Progenitor cell of endocrine pancreas (in vitro differentiated cells): ENCODE measurements around the gene SRCAP. TPM values are rescaled to one million over a fixed set of nuclear protein-coding genes. Genes with fewer than 3 reads are reported as not detected.
A peak's percentile ranks its signal among the peaks of the same experiment; 100 is the strongest.

ENCODE experiments used
- DNase-seq: peaks from one replicate; pipeline ENCODE4 v3.0.0; 2021; ENCODE audit warnings: low spot score; ENCODE audit not compliant: unreplicated experiment
- H3K27ac Mint-ChIP-seq: 2 replicates; pipeline ENCODE4 v1.8.0; 2021; ENCODE audit warnings: mild to moderate bottlenecking, moderate library complexity, mixed read lengths
- H3K27me3 Mint-ChIP-seq: 2 replicates; pipeline ENCODE4 v1.8.0; 2021; ENCODE audit warnings: mixed read lengths
- H3K36me3 Mint-ChIP-seq: 2 replicates; pipeline ENCODE4 v1.8.0; 2022; ENCODE audit warnings: mixed read lengths; ENCODE audit not compliant: insufficient read depth
- H3K4me1 Mint-ChIP-seq: 2 replicates; pipeline ENCODE4 v1.8.0; 2021; ENCODE audit warnings: low read depth, mixed read lengths
- H3K4me3 Mint-ChIP-seq: 2 replicates; pipeline ENCODE4 v1.8.0; 2021; ENCODE audit warnings: low read depth, mild to moderate bottlenecking, moderate library complexity, mixed read lengths
- H3K9me3 Mint-ChIP-seq: 2 replicates; pipeline ENCODE4 v1.8.0; 2021; ENCODE audit warnings: low read depth, mixed read lengths
- total RNA-seq: library from RNA; stranded (reverse); gene quantifications from 2 replicates; pipeline ENCODE4 v1.2.1, GENCODE V29; 2021
- TF ChIP-seq, protein P1 (sequence below): fragments of 200-600 bp; sonication (generic); IDR thresholded peaks from one replicate; pipeline ENCODE4 v1.5.0; 2021; ENCODE audit warnings: antibody characterized with exemption, mild to moderate bottlenecking; ENCODE audit not compliant: unreplicated experiment

Gene SRCAP
- total RNA-seq, 1 donor from 2014 or later: 104 TPM

DNA sequence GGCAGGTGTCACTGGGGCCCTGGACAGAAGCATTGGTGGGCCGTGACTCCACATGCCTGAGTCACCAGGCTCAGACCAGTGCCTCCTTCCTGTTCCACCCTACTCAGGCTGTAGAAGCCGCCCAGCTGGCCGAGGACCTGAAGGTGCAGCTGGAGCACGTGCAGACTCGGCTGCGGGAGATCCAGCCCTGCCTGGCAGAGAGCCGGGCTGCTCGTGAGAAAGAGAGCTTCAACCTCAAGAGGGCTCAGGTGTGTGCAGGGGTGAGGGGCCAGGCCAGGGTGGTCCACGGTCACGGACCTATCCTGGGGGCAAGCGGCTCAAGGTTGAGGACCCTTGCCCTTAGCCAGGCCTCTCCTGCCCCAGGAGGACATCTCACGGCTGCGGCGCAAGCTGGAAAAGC lies 72.8 kb downstream of the SRCAP start:
- Mint-ChIP-seq H3K9me3 (no peaks in the 10 kb centered on the region), H3K4me3 (no peak overlapping the region), H3K36me3 (peaks cover 17% of the 10 kb centered on the region), H3K27ac (peak overlapping the region; percentile 77), H3K4me1 (peaks cover 6% of the 10 kb centered on the region), H3K27me3 (no peaks in the 10 kb centered on the region)
- TF ChIP-seq, protein P1, sequence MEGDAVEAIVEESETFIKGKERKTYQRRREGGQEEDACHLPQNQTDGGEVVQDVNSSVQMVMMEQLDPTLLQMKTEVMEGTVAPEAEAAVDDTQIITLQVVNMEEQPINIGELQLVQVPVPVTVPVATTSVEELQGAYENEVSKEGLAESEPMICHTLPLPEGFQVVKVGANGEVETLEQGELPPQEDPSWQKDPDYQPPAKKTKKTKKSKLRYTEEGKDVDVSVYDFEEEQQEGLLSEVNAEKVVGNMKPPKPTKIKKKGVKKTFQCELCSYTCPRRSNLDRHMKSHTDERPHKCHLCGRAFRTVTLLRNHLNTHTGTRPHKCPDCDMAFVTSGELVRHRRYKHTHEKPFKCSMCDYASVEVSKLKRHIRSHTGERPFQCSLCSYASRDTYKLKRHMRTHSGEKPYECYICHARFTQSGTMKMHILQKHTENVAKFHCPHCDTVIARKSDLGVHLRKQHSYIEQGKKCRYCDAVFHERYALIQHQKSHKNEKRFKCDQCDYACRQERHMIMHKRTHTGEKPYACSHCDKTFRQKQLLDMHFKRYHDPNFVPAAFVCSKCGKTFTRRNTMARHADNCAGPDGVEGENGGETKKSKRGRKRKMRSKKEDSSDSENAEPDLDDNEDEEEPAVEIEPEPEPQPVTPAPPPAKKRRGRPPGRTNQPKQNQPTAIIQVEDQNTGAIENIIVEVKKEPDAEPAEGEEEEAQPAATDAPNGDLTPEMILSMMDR: no peak
- DNase-seq: no peak

DNA sequence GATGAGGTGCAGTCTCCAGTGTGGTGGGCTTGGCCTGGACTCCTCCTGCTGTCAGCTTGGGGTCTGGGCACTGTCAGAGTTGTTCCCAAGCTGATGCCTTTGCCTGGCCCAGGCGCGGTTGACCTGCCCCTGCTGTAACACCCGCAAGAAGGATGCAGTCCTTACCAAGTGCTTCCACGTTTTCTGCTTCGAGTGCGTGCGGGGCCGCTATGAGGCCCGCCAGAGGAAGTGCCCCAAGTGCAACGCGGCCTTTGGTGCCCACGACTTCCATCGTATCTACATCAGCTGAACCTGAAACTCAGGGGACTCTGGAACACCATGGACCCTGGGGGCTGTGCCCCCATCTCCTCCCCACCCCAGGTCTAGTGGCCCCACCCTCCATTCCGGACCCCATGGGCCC lies 74.9 kb downstream of the SRCAP start:
- peaks cover 8% of the 10 kb centered on the region for H3K36me3 Mint-ChIP-seq
- H3K27me3 Mint-ChIP-seq: no peaks in the 10 kb centered on the region
- H3K27ac Mint-ChIP-seq: no peak overlapping the region
- H3K9me3 Mint-ChIP-seq: no peaks in the 10 kb centered on the region
- peaks cover 18% of the 10 kb centered on the region for H3K4me1 Mint-ChIP-seq
- no peak overlapping the region for H3K4me3 Mint-ChIP-seq
- no peak for DNase-seq
- TF ChIP-seq, protein P1: no peak

DNA sequence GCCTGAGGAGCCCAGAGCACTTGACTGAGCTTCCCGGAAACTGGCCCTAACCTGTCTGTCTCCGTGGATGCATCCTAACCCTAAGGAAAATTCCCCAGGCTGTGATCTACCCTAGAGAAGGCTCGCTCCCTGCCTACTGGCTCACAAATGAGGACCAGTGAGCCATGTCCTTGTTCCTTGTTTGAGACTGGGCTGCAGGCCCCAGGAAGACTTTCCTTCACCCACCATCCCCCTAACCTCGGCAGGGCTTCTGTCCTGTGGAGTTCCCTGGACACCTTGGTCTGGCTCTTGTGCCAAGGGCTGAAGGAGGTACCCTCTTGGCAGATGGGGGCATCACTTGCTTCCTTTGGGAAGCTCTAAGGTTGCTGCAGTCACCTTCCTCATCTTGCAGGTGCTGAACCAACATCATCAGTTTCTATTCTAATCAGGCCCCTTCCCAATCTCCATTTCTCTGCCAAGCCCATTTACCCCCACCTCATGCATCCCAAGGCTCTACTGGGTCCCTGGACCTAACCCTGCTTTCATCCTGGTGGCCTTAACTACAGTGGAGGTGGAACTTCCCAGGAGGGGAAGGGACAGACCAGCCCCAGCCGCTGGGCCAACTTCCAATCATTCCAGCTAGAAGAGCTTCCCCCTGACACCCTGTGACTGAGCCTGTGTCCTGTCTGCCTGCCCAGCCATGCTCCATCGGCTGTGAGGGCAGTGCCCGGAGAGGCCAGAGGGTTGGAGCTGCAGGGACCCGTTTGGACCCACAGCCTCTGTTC lies 75.6 kb downstream of the SRCAP start:
- Mint-ChIP-seq H3K27ac (no peak overlapping the region), H3K36me3 (peaks cover 6% of the 10 kb centered on the region), H3K4me1 (peaks cover 18% of the 10 kb centered on the region), H3K9me3 (no peaks in the 10 kb centered on the region), H3K4me3 (peak overlapping the region; percentile 90), H3K27me3 (no peaks in the 10 kb centered on the region)
- DNase-seq: no peak
- TF ChIP-seq, protein P1: no peak

DNA sequence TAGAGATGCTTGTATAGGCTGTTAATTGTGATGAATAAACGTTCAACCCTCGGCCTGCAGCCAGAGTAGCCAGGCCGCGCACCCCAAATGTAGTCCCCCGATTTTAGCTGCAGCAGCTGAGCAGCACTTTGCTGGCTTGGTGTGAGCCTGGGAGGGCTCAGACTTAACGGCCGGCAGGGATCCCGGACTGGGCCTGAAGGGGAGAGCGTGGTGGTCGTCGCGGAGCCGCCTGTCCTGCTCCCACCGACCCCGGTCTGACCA lies 76.1 kb downstream of the SRCAP start:
- H3K9me3 Mint-ChIP-seq: no peaks in the 10 kb centered on the region
- peaks cover 6% of the 10 kb centered on the region for H3K36me3 Mint-ChIP-seq
- H3K4me1 Mint-ChIP-seq: peaks cover 18% of the 10 kb centered on the region
- no peak for DNase-seq
- TF ChIP-seq, protein P1: no peak
- H3K27ac Mint-ChIP-seq: no peak overlapping the region
- H3K27me3 Mint-ChIP-seq: no peaks in the 10 kb centered on the region
- peak overlapping the region; percentile 90 for H3K4me3 Mint-ChIP-seq

DNA sequence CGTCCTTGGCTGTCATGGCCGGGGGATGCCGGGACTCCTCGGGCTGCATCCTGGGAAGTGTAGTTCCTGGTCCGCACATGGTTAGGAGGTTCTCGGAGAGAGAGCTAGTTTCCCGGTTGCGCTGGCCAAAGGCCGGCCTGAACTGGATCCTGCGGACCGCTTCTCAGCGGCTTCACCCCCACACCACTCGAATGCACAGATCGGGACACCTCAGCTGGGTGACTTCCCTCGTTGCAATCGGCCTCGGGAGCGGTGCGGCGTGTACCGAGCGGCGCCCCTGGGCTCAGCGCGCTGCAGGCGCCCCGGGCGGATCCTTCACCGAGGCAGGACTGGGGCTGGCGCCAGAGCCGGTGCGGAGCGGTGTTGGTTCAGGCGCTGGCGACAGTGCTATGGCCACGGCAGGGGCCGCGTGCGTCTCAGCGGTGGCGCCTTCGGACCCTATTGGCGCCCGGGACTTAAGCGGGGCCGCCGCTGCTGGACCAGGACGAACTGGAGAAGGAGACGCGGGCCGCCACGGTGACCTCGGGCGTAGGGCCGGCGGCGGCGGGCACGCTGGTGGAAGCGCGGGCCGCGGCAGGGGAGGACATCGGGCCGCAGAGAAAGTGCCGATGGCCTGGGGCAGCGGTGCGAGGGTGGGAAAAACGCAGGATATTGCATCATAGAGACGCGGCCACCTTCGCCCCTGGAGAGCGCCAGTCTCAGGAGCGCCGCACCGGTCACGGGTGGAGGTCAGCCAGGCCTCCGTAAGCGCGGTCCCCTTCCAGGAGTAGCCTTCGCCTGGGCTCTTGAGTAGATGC lies 76.6 kb downstream of the SRCAP start:
- H3K27ac Mint-ChIP-seq: peak overlapping the region; percentile 97
- TF ChIP-seq, protein P1: no peak
- H3K9me3 Mint-ChIP-seq: no peaks in the 10 kb centered on the region
- DNase-seq: peak; percentile 56
- H3K4me1 Mint-ChIP-seq: peaks cover 18% of the 10 kb centered on the region
- H3K27me3 Mint-ChIP-seq: no peaks in the 10 kb centered on the region
- H3K36me3 Mint-ChIP-seq: peaks cover 6% of the 10 kb centered on the region
- H3K4me3 Mint-ChIP-seq: peak overlapping the region; percentile 90
